Activated CD4-positive, alpha-beta T cell treated with anti-CD3 and anti-CD28 coated beads, Interleukin-2, amount 10 ng/mL, durations not matched to agents 24 days and 14 days (primary cell): ENCODE data around the gene STK11. TPM values are rescaled to one million over a fixed set of nuclear protein-coding genes. Genes with fewer than 3 reads are reported as not detected.

Experiments used
- total RNA-seq: library from RNA; stranded (reverse); gene quantifications from 2 replicates; pipeline ENCODE4 v1.2.3, GENCODE V29; 2022

The STK11 gene
- total RNA-seq, 1 donor from 2014 or later, result 70.9 TPM

Other genes starting within 250 kb of the STK11 start
- gene WDR18, start 221.4 kb upstream of the STK11 start, total RNA-seq, result 104 and 111 TPM in 2 replicates
- gene GRIN3B, start 205.4 kb upstream of the STK11 start, total RNA-seq, result 0.07 TPM in 1 of 2 replicates, not detected in the other
- gene TMEM259, start 184.7 kb upstream of the STK11 start, total RNA-seq, result 154 and 156 TPM in 2 replicates
- gene RNU6-2, start 184.3 kb upstream of the STK11 start, total RNA-seq, result not detected in 2 replicates
- gene CNN2, start 179.2 kb upstream of the STK11 start, total RNA-seq, result 112 TPM in 2 replicates
- 15.8 TPM in 2 replicates for gene ABCA7, start 165.7 kb upstream of the STK11 start, total RNA-seq
- 176 and 183 TPM in 2 replicates for gene ARHGAP45, start 138.6 kb upstream of the STK11 start, total RNA-seq
- 273 and 274 TPM in 2 replicates for gene POLR2E, start 110.4 kb upstream of the STK11 start, total RNA-seq
- gene GPX4, start 101.8 kb upstream of the STK11 start, total RNA-seq, result 225 and 239 TPM in 2 replicates
- gene SBNO2, start 31.5 kb upstream of the STK11 start, total RNA-seq, result 97.1 and 98.9 TPM in 2 replicates
- 1.7 and 1.9 TPM in 2 replicates for gene CBARP, start 32.2 kb downstream of the STK11 start, total RNA-seq
- 254 and 269 TPM in 2 replicates for gene ATP5F1D, start 36.0 kb downstream of the STK11 start, total RNA-seq
- gene MIDN, start 42.8 kb downstream of the STK11 start, total RNA-seq, result 72.3 and 82.4 TPM in 2 replicates
- gene CIRBP, start 63.6 kb downstream of the STK11 start, total RNA-seq, result 237 TPM in 2 replicates
- gene FAM174C, start 69.8 kb downstream of the STK11 start, total RNA-seq, result 115 and 126 TPM in 2 replicates
- not detected in 2 replicates for gene EFNA2, start 80.1 kb downstream of the STK11 start, total RNA-seq
- gene NDUFS7, start 178.1 kb downstream of the STK11 start, total RNA-seq, result 108 and 110 TPM in 2 replicates
- gene GAMT, start 195.8 kb downstream of the STK11 start, total RNA-seq, result 28.8 and 32.6 TPM in 2 replicates
- 299 and 323 TPM in 2 replicates for gene DAZAP1, start 201.8 kb downstream of the STK11 start, total RNA-seq
- gene RPS15, start 232.6 kb downstream of the STK11 start, total RNA-seq, result 1,536 and 1,542 TPM in 2 replicates
- 0.16 and 0.24 TPM in 2 replicates for gene APC2, start 244.3 kb downstream of the STK11 start, total RNA-seq